B cell (primary cell): Measurements from ENCODE around the gene PDGFC.

Source experiments
- EZH2 ChIP-seq: IDR thresholded peaks from 2 replicates; pipeline ENCODE4 v1.6.1; 2012; ENCODE audit warnings: borderline replicate concordance, low read depth, mild to moderate bottlenecking, moderate library complexity, low read length; ENCODE audit not compliant: insufficient read depth, poor library complexity, severe bottlenecking
- TF ChIP-seq, protein P1 (sequence below): fragments of 200-600 bp; IDR thresholded peaks from one replicate; pipeline ENCODE4 v1.8.0; 2022; ENCODE audit warnings: antibody characterized with exemption, mild to moderate bottlenecking

- TF ChIP-seq, protein P1, sequence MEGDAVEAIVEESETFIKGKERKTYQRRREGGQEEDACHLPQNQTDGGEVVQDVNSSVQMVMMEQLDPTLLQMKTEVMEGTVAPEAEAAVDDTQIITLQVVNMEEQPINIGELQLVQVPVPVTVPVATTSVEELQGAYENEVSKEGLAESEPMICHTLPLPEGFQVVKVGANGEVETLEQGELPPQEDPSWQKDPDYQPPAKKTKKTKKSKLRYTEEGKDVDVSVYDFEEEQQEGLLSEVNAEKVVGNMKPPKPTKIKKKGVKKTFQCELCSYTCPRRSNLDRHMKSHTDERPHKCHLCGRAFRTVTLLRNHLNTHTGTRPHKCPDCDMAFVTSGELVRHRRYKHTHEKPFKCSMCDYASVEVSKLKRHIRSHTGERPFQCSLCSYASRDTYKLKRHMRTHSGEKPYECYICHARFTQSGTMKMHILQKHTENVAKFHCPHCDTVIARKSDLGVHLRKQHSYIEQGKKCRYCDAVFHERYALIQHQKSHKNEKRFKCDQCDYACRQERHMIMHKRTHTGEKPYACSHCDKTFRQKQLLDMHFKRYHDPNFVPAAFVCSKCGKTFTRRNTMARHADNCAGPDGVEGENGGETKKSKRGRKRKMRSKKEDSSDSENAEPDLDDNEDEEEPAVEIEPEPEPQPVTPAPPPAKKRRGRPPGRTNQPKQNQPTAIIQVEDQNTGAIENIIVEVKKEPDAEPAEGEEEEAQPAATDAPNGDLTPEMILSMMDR, result no peak
- no peak for TF ChIP-seq EZH2
These were observed 132.8 kb downstream of the PDGFC start for GRCh38 chr4:156838761-156839160.
